SHP77 treated with DMSO at 0.1 percent for 48 hours (cell line): ENCODE data around the gene REEP3.

Experiments
- DNase-seq: peaks from one replicate; lab custom pipeline; 2025; lab: John Stamatoyannopoulos, UW

The REEP3 gene

DNA sequence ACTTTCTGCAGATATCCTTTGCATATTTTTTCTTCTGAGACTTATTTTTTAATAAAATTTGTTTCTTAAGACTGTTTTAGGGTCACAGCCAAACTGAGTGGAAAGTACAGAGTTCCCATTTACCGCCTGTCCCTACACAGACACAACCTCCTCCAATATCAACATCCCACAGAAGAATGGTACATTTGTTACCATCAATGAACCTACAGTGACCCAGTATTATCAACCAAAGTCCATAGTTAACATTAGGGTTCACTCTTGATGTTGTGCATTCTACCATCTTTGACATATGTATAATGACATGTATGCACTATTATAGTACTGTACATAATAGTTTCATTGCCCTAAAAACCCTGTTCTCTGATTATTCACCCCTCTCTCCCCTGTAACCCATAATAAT is 14.6 kb upstream of the REEP3 start:
- no peak for DNase-seq

DNA sequence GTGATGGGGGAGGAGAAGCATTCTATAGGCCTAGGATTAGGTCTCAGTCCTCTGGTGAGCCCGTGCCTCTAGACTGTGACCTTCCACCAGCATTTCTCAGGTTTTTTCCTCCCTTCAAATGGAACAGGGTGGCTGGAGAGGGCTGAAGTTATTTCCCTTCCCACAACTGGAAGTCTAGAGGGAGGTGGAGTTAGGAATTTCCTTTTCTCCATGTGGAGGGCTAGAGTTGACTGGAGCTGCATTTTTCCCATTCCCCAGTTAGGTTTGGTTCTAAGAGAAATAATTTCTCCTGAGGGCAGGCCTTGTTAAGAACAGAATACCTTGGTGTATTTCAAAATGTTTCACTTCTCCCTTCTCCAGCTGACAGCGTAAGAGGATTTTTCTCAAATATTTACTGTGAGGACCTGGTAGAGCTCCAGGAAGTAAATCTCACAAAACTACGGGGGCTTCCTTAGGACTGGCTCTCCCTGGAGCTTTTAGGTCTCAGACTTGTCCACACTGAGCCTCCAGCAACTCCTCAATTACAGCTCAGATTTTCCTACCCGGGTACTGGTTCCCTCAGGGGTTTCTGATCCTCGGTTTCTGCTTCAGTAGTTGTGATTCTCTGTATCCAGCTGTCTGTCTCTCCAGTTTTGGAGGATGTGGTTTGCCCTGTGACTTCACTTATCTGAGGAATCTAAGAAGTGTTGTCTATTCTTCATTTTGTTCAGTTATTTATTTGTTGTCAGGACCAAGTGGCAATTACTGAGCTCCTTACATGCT is 6.0 kb upstream of the REEP3 start:
- no peak for DNase-seq

DNA sequence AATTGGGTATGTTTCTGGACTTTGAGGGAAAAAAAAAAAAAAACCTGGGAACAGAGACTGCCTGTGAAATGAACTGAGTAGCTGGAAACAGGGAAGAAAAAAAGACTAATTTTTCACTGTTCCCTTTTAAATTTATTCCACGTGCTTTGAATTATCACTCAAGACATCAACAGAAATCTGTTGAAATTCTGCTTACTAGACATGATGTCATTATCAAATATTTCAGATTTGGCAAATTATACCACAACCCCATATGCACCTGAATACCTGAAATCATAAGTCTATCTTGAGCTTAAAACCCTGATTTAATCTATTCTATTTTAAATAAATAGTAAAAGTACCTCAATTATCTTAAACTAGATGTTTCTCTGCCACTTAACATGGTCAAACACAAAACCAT is 5.0 kb upstream of the REEP3 start:
- DNase-seq: no peak

DNA sequence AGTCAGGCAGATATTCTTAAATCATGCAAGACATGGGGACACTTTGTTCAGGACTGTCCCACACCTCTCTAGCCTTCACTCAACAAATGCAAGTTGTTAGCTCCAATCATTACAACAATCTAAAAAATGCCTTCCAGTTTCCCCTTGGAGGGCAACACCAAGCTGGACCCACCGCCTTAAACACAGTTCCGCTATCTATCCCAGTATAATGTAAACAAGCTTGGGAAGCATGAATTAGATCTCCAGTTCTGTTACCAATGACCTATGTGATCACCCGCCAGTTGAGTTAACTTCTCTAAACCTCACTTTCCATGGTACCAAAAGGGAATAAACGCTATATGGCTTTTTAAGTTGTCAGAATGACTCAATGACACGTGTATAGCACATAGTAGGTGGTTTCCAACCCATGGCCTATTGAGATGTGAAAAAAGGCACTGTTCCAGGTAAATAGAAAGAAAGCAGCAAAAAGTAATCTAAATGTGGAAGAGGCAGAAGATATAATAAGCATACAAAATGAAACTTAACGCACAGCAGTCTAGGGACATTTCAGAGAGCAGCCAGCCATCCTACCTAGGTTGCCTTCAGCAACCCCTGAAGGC is 2.4 kb upstream of the REEP3 start:
- no peak for DNase-seq

DNA sequence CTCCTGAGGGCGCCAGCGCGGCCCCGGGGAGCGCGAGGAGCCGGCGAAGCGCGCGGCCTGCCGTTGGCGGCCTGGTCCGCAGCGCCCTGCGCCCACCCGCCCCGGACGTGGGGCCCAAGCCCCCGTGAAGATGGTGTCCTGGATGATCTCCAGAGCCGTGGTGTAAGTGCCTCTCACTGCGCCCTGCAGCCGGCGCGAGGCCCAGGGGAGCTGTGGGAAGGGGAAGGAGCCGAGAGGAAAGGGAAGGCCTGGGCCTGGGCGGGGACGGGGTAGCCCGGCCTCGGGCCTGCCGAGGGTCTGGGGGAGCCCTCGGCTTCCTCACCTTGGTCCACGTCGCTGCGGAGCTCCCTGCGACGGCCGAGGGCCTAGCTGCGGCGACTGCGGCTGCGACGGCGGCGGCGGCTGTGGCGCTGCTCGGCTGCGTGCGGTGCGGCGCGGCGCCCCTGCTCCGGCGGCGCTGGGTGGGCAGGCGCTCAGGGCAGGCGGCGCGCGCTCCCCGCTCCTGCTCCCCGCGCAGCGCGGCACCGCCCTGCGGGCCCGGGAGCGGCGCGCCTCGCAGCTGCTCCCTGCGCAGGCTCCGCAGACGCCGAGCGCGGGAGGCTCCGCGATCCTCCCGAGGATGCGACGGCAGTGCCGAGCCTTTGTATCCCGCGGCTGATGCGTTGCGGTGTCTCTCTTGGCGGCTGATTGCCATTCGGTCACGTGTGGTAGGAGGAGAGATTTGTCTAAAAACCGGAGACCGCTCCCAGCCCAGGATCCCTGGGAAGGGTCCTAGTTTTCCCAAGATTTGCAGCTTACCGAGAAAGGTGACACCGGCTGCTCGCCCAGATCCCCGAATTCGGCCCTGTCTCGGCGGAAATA is 445 bp downstream of the REEP3 start:
- no peak for DNase-seq

DNA sequence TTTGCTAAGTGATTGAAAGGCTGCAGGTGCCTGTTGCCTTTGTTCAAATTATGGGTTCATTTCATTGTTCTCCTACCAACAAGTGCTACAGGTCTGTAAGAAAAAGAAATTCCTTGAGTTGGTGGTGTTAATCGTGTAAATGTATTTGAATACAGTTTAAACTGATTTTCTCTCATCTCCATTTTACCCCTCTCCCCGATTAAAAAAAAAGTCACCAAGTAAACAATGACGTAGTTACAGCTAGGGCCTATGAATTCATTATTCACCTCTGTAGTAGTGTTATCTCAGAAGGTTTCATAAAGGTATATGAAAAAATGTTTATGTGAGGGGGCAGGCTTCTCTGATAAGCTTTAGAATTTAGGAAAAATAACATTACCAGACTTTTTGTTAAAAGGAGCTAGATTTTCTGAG is 1.1 kb downstream of the REEP3 start:
- peak; percentile 25 for DNase-seq

DNA sequence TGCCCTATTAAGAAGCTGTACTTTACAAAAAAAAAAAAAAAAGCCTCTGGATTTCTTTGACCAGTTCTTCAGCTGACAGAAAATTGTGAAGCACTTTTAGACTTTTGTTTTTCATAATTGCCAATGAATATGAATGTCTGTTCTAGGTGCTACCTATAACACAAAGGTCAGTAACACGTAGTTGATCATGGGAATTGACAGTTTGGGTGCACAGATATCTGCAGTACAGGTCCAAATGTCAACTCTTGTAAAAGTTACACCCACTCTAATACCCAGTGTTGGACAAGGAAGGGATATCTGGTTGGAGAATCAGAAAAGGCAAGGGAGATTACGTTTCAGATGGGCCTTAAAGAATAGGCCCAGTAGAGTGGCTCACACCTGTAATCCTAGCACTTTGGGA is 1.8 kb downstream of the REEP3 start:
- DNase-seq: no peak

DNA sequence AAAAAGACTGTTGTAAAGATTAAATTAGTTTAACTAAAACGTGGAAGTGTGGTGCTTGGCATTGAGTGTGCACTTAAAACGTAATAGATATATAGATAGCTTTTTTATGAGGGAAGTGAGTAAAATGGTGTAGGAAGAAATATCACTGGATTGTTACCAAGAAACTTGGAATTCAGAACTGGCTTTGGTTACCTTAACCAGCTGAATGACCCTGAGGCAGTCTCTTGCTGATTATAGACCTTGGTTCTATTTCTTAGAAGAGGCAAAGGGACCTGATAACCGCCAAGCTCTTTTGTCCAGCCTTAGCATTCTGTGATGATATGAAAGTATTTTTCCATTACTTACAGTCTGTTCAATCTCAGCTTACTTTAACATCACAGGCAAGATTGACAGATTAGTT is 3.8 kb downstream of the REEP3 start:
- no peak for DNase-seq

DNA sequence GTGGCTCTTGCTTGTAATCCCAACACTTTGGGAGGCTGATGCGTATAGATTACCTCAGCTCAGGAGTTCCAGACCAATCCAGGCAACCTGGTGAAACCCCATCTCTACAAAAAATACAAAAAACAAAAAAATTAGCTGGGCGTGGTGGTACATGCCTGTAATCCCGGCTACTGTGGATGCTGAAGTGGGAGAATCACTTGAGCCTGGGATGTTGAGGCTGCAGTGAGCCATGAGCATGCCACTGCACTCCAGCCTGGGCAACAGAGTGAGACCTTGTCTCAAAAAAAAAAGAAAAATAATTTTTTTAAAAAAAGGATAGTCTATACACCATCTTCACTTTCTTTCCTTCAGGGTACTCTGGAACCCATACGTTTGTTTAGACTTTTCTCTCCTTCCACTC is 6.2 kb downstream of the REEP3 start:
- no peak for DNase-seq

DNA sequence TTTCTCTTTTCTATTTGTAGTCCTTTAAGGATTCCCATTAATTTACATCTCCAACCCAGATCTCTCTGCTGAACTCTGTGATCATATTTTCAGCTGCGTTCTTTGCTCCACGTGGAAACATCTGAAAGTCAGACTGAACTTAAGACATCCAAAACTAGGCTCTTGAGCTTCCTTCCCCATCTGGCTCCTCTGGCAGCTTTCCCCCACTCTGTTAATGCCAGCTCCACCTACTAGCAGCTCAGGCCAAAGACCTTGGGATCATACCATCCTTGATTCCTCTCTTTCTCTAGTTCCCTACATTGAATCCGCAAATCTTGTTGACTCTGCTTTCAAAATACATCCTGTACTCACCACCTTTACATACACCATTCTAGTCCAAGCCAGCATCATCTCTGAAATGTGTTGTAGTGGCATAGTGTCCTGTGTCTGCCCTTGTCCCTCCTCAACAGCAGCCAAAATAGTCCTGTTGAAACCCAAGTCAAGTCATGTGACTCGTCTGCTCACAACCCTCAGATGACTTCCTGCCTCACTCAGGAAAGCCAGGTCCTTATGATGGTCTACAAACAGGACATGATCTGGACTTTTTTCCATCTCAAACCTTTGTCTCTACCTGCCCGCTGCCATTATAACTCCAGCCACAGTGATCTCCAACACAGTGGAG is 7.0 kb downstream of the REEP3 start:
- DNase-seq: no peak

DNA sequence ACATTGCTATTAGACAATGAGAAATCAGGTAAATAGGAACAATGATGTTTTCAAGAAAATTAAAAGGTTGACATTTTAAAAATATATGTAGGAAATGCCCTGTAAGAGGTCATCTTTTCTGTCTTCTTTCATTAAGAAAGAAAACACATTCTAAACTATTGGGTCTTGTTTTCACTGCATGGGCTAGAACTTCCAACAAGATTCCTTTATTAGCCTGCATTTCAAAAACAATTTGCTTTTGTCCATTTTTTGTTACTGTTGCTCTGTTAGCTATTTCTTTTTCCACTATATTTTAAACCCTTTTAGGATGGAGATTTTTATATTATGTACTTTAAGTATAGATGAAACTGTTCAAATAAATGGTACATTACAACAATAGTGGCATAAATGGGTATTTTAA is 9.2 kb downstream of the REEP3 start:
- DNase-seq: no peak

DNA sequence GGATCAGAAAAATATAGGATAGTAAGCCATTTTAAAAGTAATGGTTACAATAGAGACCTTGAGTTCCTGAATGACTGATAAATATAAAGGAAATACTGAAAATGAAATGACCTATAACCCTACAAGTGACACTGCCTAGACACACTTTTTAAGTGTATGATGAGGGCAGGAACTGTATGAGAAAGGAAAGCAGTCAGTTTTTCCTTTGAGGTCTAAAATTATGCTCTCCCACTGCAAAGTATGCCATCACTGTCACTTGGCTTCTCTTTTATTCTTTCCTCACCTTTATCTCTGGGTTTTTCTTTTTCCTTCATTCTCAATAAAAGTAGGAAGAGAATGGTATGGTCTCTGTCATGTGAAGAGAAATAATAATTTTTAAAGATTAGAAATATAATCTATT is 13.5 kb downstream of the REEP3 start:
- DNase-seq: no peak

DNA sequence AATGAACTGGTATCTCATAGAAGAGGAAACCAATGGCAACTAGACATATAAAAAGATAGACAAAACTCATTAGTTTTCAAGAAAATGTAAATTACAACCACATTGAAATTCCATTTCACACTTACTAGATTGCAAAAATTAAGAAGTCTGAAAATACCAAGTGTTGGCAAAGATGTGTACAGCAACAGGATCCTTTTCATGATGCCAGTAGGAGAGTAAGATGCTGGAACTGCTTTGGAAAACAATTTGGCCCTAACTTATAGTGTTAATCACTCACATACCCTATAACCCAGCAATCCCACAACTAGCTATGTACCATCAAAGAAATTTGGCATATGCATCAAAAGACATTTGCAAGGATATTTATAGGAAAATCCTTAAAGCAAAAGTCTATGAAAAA is 15.5 kb downstream of the REEP3 start:
- DNase-seq: no peak

DNA sequence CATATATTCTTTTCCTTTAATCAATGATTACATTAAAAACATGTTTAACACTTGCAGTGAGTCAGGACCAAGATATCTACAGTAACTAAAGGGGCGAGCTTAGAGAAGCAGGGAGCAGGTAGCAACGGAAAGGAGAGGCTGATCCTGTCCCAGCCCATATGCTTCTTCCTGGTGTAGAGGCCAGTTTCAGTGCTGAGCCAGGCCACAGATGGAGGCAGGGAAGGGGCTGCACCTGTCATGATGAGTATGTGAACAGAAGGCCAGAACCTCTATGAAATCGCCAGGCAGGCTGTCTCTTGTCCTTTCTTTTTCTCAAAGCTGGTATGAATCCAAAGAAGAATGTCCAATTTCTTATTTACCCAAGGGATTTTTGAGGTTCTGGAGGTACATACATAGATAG is 16.3 kb downstream of the REEP3 start:
- no peak for DNase-seq

DNA sequence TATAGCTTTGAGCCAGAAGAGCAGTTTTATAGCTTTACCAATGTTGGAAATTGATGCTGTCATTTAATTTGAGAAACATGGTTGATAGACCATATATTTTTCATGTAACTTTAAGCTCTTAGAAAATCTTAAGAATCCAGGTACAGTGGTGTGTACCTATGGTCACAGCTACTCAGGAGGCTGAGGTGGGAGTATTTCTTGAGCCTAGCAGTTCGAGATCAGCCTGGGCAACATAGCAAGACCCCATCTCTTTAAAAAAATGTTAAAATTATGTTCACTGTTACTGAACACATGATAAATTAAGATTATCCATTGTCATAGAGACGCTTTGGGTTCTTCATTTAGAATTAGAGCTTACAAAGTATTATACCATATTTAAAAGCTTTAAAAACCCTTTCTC is 18.2 kb downstream of the REEP3 start:
- no peak for DNase-seq

DNA sequence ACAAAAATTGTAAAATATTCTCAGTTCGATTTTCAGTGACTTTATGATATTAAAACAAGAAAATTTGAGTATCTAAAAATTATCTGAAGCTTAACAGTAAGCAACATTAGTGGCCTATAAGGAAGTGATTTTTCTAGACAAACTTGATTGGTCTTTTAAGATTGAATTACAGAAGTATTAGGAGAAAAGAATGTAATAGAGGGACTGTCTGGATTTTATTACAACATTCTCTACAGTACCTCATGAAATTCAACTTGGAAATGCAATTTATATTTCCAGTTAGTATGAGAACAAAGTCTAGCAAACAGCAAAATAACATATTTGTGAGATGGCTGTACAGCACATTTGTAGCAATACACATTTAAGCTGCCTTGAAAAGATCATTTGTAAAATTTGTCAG is 18.8 kb downstream of the REEP3 start:
- no peak for DNase-seq

DNA sequence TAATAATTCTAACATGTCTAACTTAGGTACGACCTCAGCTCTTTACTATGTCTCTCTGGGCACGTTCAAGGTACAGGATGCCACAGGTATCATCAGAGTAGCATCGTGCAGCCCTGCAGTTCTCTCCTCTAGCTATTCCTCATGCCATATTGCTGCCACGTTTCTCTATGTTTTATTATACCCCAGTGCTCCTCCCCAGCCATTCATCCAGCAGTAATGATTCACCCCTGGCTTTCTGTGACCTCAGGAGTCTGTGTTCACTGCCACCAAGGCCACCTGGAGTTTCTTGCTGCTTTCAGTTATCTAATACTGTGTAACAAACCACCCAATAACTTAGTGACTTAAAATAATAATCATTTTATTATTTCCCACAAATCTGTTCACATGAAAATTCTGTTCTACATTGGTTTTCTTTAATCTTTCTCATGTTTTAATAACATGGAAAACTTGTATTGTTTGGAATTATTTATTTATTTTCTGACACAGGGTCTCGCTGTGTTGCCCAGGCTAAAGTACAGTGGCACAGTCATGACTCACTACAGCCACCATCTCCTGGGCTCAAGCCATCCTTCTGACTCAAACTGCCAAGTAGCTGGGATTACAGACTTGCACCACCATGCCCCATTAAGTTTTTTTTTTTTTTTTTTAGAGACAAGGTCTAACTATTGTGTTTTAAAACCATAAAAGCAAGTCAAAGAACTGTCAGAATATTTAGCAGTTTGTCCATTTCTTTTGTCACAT is 21.8 kb downstream of the REEP3 start:
- no peak for DNase-seq

DNA sequence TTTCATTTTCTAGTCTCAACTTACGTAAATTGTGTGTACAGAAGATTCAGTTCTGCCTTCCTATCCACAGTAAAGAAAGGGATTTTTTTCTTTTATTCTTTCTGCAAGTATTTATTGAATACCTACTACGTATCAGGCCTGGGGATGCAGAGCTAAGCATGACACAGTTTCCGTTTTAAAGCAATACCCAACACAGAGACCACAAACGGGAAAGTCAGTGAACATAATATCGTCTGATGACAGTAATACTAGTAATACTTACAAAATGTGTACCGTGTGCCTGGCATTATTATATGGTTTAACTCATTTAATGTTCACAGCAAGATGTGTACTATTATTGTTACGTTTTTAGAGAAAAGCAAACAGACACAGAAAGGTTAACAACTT is 22.4 kb downstream of the REEP3 start:
- no peak for DNase-seq

DNA sequence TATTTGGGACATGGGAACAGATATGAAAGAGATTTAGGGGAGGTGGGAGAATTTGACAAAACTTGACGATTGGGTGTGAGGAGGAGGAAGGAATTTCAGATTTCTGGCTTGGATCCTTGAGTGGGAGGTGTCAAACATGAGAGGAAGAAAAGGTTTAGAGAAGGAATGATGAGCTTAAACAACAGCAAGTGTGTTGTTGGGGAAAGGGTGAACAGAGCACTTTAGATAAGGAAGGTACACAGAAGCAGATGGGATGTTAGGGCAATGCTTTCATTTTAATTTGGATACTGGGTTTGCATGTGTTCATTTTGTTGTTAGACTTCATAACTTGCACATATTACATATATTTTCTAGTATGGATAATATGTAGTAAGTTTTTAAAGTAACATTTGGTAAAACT is 23.2 kb downstream of the REEP3 start:
- no peak for DNase-seq

DNA sequence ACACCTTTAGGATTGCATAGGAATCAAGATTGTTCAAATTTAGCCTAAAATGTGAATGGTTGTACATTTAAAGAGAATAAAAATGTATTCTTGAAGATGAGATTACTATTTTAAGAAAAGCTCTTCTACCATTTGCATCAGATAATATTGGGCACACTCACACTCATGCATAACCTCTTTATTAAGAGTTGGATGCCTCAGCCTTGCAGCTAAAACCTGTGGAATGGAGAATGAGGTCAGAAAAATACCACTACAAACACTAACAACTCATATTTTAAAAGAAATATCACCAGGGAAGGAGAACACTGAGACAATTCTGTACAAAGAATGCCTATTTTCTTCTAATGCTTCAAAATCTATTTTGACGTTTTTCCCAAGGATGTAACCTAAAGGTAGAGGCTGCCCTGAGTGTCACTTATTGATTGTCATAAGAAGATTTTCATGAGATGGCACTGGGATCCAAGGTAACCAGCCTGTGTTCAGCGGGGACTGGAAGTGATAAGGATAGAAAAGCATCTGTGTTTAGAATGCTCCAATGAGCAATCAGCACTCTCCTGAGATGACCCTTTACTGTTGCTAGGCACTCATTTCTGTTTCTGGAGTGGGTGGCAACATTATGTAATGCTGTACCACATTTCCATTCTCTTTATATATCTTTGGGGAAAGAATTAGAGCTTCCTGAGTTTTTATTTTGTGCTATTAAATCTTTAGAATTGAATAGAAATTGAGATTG is 26.6 kb downstream of the REEP3 start:
- DNase-seq: no peak

DNA sequence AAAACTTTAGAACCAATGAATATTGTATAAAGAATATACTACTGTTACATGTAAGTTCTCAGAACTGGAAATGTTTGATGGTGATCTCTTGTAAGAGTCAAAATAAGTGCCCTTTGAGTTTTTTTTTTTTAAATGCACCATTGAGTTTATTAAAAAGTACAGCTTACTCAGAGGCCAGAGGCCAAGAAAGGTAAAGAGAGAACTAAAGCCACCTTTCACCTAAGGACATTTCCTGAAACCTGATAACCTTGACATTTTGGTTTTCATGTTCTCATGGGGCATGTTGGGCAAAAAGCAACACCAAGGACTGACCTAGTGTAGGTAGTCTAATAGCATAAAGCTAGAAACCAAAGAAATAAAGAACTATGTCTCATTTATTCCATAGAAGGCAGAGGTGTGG is 27.7 kb downstream of the REEP3 start:
- DNase-seq: no peak
